PFSK-1 (cell line): Measurements from ENCODE around the gene XPO6.

Source experiments
- FOXP2 ChIP-seq: optimal IDR thresholded peaks from 2 replicates; pipeline ENCODE3; 2011; ENCODE audit warnings: borderline replicate concordance, control low read depth, inconsistent platforms; ENCODE audit not compliant: insufficient read depth; ENCODE audit errors: extremely low read length, extremely low read depth
- POLR2AphosphoS5 ChIP-seq: IDR thresholded peaks from 2 replicates; pipeline ENCODE4 v1.6.1; 2012; ENCODE audit warnings: low read depth, mild to moderate bottlenecking, control low read depth, low read length, moderate library complexity
- REST ChIP-seq, 2 experiments: IDR thresholded peaks; 2 replicates each; pipeline versions ENCODE4 v1.6.1 to v1.8.0; 2011 to 2012; ENCODE audit warnings: low read depth in 2 of 2, low read length in 2 of 2, control low read depth in 1 of 2, inconsistent platforms in 1 of 2, mild to moderate bottlenecking in 1 of 2, moderate library complexity in 1 of 2; ENCODE audit not compliant: insufficient read depth in 1 of 2
- TAF1 ChIP-seq: IDR thresholded peaks from 2 replicates; pipeline ENCODE4 v1.6.1; 2012; ENCODE audit warnings: low read length, control low read depth, borderline replicate concordance; ENCODE audit not compliant: insufficient read depth

GRCh38 chr16:28103516-28104170 is 108.1 kb downstream of the XPO6 start:
- TF ChIP-seq POLR2AphosphoS5 (no peak), TAF1 (no peak), REST (IDR thresholded peaks at IDR 0.05; ENCODE audit: insufficient read depth in 1 of 2, low read depth in 2 of 2, low read length in 2 of 2) (no peak), FOXP2 (no peak)
